ENCODE data around the gene POLG2. TPM values are rescaled to one million over a fixed set of nuclear protein-coding genes. Genes with fewer than 3 reads are reported as not detected.
"Not testable (repeated sequence)": the region's sequence is repeated elsewhere in the genome, so short reads cannot be mapped to it uniquely, and the experiment has no call there.

POLG2 gene
- total RNA-seq, 1 experiment from 2014 or later = 1.6 TPM

GRCh38 chr17:64506576-64507412 lies 9.9 kb upstream of the POLG2 start, which contains the start of gene CEP95:
Gene CEP95 (plus strand): TSS chr17:64506977. CDS start chr17:64507098, 121 bp downstream.
- peak; percentile 99 for DNase-seq (ENCODE audit: low read depth)
- in situ Hi-C loops (cut with HindIII; ENCODE audit: low pct_unique_long_range_greater_than_20kb, low sequenced_read_pairs) = no loop called here

GRCh38 chr17:64506201-64506575 lies 9.3 kb upstream of the POLG2 start, which contains the start of gene DDX5:
Gene DDX5 (minus strand): TSS chr17:64506289. CDS start chr17:64506119, 170 bp downstream.
- no peak for DNase-seq (ENCODE audit: low read depth)
- in situ Hi-C loops (cut with HindIII; ENCODE audit: low pct_unique_long_range_greater_than_20kb, low sequenced_read_pairs) = no loop called here

GRCh38 chr17:64505340-64506200 lies 8.7 kb upstream of the POLG2 start:
- in situ Hi-C loops (cut with HindIII; ENCODE audit: low pct_unique_long_range_greater_than_20kb, low sequenced_read_pairs) = no loop called here
- DNase-seq (ENCODE audit: low read depth) = peak; percentile 88

- no peak for DNase-seq (ENCODE audit: low read depth)
- in situ Hi-C loops (cut with HindIII; ENCODE audit: low pct_unique_long_range_greater_than_20kb, low sequenced_read_pairs) = no loop called here
Measured at GRCh38 chr17:64504769-64505339, 8.0 kb upstream of the POLG2 start.

GRCh38 chr17:64503821-64504768 lies 7.2 kb upstream of the POLG2 start:
- no peak for DNase-seq (ENCODE audit: low read depth)
- in situ Hi-C loops (cut with HindIII; ENCODE audit: low pct_unique_long_range_greater_than_20kb, low sequenced_read_pairs) = no loop called here

GRCh38 chr17:64503341-64503740 lies 6.5 kb upstream of the POLG2 start:
- DNase-seq (ENCODE audit: low read depth) = no peak
- in situ Hi-C loops (cut with HindIII; ENCODE audit: low pct_unique_long_range_greater_than_20kb, low sequenced_read_pairs) = no loop called here

GRCh38 chr17:64502809-64503208 lies 6.0 kb upstream of the POLG2 start:
- in situ Hi-C loops (cut with HindIII; ENCODE audit: low pct_unique_long_range_greater_than_20kb, low sequenced_read_pairs) = no loop called here
- DNase-seq (ENCODE audit: low read depth) = no peak

- no peak for DNase-seq (ENCODE audit: low read depth)
- in situ Hi-C loops (cut with HindIII; ENCODE audit: low pct_unique_long_range_greater_than_20kb, low sequenced_read_pairs) = no loop called here
Measured at GRCh38 chr17:64502021-64502420, 5.2 kb upstream of the POLG2 start.

GRCh38 chr17:64500862-64501765 lies 4.3 kb upstream of the POLG2 start:
- in situ Hi-C loops (cut with HindIII; ENCODE audit: low pct_unique_long_range_greater_than_20kb, low sequenced_read_pairs) = no loop called here
- DNase-seq (ENCODE audit: low read depth) = no peak

- in situ Hi-C loops (cut with HindIII; ENCODE audit: low pct_unique_long_range_greater_than_20kb, low sequenced_read_pairs) = no loop called here
- DNase-seq (ENCODE audit: low read depth) = no peak
Measured at GRCh38 chr17:64500487-64500859, 3.6 kb upstream of the POLG2 start.

- no peak for DNase-seq (ENCODE audit: low read depth)
- in situ Hi-C loops (cut with HindIII; ENCODE audit: low pct_unique_long_range_greater_than_20kb, low sequenced_read_pairs) = no loop called here
Measured at GRCh38 chr17:64499805-64500486, 3.1 kb upstream of the POLG2 start.

GRCh38 chr17:64498308-64499203 lies 1.7 kb upstream of the POLG2 start:
- in situ Hi-C loops (cut with HindIII; ENCODE audit: low pct_unique_long_range_greater_than_20kb, low sequenced_read_pairs) = no loop called here

GRCh38 chr17:64497565-64498035 lies 746 bp upstream of the POLG2 start:
- no peak for DNase-seq (ENCODE audit: low read depth)
- in situ Hi-C loops (cut with HindIII; ENCODE audit: low pct_unique_long_range_greater_than_20kb, low sequenced_read_pairs) = no loop called here

More at GRCh38 chr17:64498308-64499203, 1.7 kb upstream of the POLG2 start:
- no peak for DNase-seq (ENCODE audit: low read depth)

- no peak for DNase-seq (ENCODE audit: low read depth)
- in situ Hi-C loops (cut with HindIII; ENCODE audit: low pct_unique_long_range_greater_than_20kb, low sequenced_read_pairs) = no loop called here
Measured at GRCh38 chr17:64496348-64496785, 487 bp downstream of the POLG2 start.

- in situ Hi-C loops (cut with HindIII; ENCODE audit: low pct_unique_long_range_greater_than_20kb, low sequenced_read_pairs); DNase-seq (ENCODE audit: low read depth): not testable (repeated sequence)
Measured at GRCh38 chr17:64495300-64495699, 1.6 kb downstream of the POLG2 start.

Data from Caki2 (cell line).